Naive B cell (primary cell): ENCODE data around the gene PKLR. TPM values are rescaled to one million over a fixed set of nuclear protein-coding genes. Genes with fewer than 3 reads are reported as not detected.

Experiments used
- ATAC-seq, 2 donors: fragments of 150-1000 bp; cut with Tn5 transposase; 2 replicates each; pipeline ENCODE4 v1.10.0; 2021; ENCODE audit warnings: low read depth in 2 of 2, mild to moderate bottlenecking in 2 of 2, moderate library complexity in 2 of 2
- DNase-seq: peaks from one replicate; pipeline ENCODE4 v3.0.0; 2022
- H3K27ac Mint-ChIP-seq, 6 donors: one replicate each; pipeline ENCODE4 v1.8.0; 2020 to 2022; ENCODE audit warnings: mild to moderate bottlenecking in 6 of 6, mixed read lengths in 6 of 6, moderate library complexity in 5 of 6, inconsistent platforms in 2 of 6
- H3K27me3 Mint-ChIP-seq, 3 donors: one replicate each; pipeline ENCODE4 v1.8.0; 2021 to 2022; ENCODE audit warnings: mixed read lengths in 3 of 3, mild to moderate bottlenecking in 1 of 3
- H3K36me3 Mint-ChIP-seq, 2 donors: one replicate each; pipeline ENCODE4 v1.8.0; 2020 to 2022; ENCODE audit warnings: mixed read lengths in 2 of 2, inconsistent platforms in 1 of 2, mild to moderate bottlenecking in 1 of 2
- H3K4me1 Mint-ChIP-seq, 3 donors: one replicate each; pipeline ENCODE4 v1.8.0; 2020 to 2022; ENCODE audit warnings: mixed read lengths in 3 of 3, inconsistent platforms in 1 of 3, mild to moderate bottlenecking in 1 of 3, moderate library complexity in 1 of 3
- H3K4me3 Mint-ChIP-seq, 8 donors: one replicate each; pipeline ENCODE4 v1.8.0; 2020 to 2022; ENCODE audit warnings: mild to moderate bottlenecking in 8 of 8, mixed read lengths in 8 of 8, moderate library complexity in 8 of 8, inconsistent platforms in 2 of 8
- H3K9me3 Mint-ChIP-seq, 7 donors: one replicate each; pipeline ENCODE4 v1.8.0; 2020 to 2022; ENCODE audit warnings: mixed read lengths in 7 of 7, mild to moderate bottlenecking in 5 of 7, inconsistent platforms in 2 of 7, moderate library complexity in 1 of 7
- polyA plus RNA-seq, 6 donors: library from polyadenylated mRNA; unstranded; fragments of 300-500 nt; fragmentation: Illumina TruSeq; gene quantifications; one replicate each; pipeline ENCODE4 v1.2.3, GENCODE V29; 2021; ENCODE audit warnings: low read depth in 6 of 6

PKLR gene
- polyA plus RNA-seq, 6 donors from 2014 or later: not detected

DNA sequence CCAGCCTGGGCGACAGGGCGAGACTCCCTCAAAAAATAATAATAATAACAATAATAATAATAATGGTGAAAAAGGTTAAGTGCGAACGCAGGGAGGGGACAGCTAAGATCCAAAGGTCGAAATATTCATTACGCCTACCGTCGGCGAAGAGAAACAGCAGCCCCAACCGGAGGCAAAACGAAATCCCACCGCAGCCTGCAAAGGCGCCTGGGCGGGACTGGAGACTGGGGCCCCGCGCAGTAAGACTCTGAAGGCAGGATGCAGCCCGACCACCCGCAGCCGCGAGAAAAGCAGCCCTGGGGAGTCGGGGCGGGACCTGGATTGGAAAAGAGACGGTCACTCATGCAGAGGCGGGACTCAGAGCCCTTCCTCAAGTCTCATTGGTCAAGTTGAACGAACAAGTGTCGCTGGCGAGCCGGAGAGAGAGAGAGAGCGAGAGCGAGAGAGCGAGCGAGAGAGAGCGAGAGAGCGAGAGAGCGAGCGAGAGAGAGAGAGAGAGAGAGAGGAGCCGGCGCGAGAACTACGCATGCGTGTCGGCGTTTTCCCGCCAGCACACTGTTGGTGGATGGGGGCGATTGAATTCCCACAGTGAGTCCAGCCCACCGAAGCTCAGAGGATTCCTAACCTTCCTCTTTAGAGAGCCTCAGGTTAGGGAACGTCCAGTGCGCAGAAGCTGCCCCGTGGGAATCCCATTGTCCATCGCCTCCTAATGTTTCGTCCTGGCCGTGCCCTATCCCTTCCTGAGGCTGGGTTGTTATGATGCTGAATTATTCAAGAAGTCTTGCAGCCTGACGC lies 56.7 kb downstream of the PKLR start:
- peak overlapping the region; percentile 82 to 95 (median 92) for H3K4me3 Mint-ChIP-seq
- peaks cover 0 to 4% (median 2%) of the 10 kb centered on the region in 7 donors for H3K9me3 Mint-ChIP-seq
- peaks cover 22 to 49% (median 49%) of the 10 kb centered on the region in 3 donors for H3K4me1 Mint-ChIP-seq

DNA sequence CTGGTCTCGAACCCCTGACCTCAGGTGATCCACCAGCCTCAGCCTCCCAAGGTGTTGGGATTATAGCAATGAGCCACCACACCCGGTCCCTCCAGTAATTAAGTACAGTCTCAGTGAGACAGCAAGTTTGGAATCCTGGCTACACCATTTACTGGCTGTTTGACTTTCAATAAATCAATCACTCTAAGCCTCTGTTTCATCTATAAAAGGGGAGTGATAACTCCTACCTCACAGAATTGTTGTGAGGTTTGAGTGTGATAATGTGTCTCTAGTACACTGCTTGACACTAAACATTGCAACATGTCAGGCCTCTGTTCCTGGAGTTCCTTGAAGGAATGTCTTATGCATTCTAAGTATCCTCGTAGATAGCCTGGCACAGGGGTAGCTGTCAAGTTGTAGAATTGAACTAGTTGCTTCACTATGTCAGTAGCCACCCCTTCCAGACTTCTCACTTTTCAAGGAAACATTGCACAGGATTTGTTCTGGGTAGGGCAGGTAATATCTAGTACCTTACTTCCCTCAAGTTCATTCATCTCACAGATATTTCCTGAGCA lies 58.4 kb downstream of the PKLR start:
- peaks cover 22 to 56% (median 53%) of the 10 kb centered on the region in 3 donors for H3K4me1 Mint-ChIP-seq
- no peaks in the 10 kb centered on the region for H3K36me3 Mint-ChIP-seq
- no peak for ATAC-seq
- peaks cover 0 to 4% (median 2%) of the 10 kb centered on the region in 7 donors for H3K9me3 Mint-ChIP-seq
- H3K27ac Mint-ChIP-seq: peak overlapping the region in 3 of 6 donors; percentile 22 to 54 (median 32)
- DNase-seq: no peak
- H3K27me3 Mint-ChIP-seq: peaks cover 0 to 6% (median 5%) of the 10 kb centered on the region in 3 donors
- H3K4me3 Mint-ChIP-seq: peak overlapping the region; percentile 58 to 95 (median 89)

More for the DNA sequence above, 56.7 kb downstream of the PKLR start:
- peaks cover 0 to 6% (median 5%) of the 10 kb centered on the region in 3 donors for H3K27me3 Mint-ChIP-seq
- ATAC-seq: peak; percentile 91 to 92
- peak overlapping the region; percentile 96 to 99 (median 98) for H3K27ac Mint-ChIP-seq
- peak; percentile 86 for DNase-seq
- no peaks in the 10 kb centered on the region for H3K36me3 Mint-ChIP-seq

DNA sequence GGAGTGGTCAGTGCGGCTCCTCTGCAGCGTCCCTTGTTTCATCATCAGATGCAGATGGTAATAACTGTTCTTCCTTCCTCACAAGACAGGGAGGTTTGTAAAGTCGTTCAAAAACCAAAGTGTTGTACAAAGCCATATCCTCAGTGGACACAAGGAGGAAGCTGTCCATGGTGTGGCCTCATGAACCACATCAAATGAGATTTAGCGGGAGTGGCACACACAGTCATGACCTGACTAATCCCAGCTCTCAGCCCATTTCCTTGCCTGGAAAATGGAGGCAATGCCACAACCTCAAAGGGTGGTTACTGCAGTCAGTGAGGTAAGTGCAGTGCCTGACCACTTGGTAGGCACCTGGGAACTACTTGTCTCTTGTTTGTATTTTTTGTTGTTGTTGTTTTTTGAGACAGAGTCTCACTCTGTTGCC lies 59.4 kb downstream of the PKLR start:
- peak overlapping the region in 3 of 6 donors; percentile 65 to 88 (median 67) for H3K27ac Mint-ChIP-seq
- peaks cover 0 to 6% (median 5%) of the 10 kb centered on the region in 3 donors for H3K27me3 Mint-ChIP-seq
- DNase-seq (no peak), ATAC-seq (no peak)
- H3K4me3 Mint-ChIP-seq: peak overlapping the region; percentile 19 to 93 (median 64)
- H3K4me1 Mint-ChIP-seq: peaks cover 22 to 56% (median 53%) of the 10 kb centered on the region in 3 donors
- peaks cover 0 to 4% (median 2%) of the 10 kb centered on the region in 7 donors for H3K9me3 Mint-ChIP-seq
- H3K36me3 Mint-ChIP-seq: no peaks in the 10 kb centered on the region

DNA sequence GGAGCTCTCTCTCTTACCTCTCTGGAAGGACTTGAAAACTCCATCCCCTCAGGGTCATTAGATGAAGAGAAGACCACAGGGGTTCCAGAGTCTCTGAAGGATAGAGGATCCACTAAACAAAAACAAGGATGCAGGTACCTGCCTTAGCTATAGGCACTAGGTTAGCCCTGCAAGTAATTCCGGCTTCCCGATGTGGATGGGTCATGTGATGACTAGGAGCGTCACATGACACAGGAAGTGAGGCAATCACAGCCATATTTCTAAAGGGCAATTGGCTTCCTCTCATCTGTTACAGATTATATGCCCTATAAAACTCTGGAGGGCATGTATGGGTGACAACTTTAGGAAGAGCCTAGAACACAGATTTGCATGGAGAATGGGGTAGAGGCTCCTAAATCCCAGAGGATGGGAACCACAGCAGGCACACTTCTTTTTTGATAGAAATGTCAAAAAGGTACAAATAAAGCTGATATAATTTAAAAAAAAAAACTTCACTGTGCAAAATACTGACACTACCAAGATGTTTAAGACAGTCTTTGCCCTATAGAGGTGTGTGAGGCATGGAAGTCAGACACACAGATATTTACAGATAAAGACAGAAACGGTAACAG lies 60.1 kb downstream of the PKLR start:
- DNase-seq: peak; percentile 58
- H3K4me3 Mint-ChIP-seq: peak overlapping the region; percentile 82 to 93 (median 92)
- H3K27me3 Mint-ChIP-seq: peaks cover 0 to 6% (median 5%) of the 10 kb centered on the region in 3 donors
- H3K27ac Mint-ChIP-seq: peak overlapping the region; percentile 41 to 88 (median 78)
- peaks cover 22 to 56% (median 48%) of the 10 kb centered on the region in 3 donors for H3K4me1 Mint-ChIP-seq
- H3K9me3 Mint-ChIP-seq: peaks cover 0 to 4% (median 2%) of the 10 kb centered on the region in 7 donors
- ATAC-seq: peak; percentile 17 to 26
- H3K36me3 Mint-ChIP-seq: peaks cover 0 to 1% of the 10 kb centered on the region in 2 donors

Other genes with a start within 250 kb of the PKLR start
- 1 to 10 TPM in 5 of 6 donors, not detected in 1; 2.6 to 6.0 (median 3.3) TPM for gene EFNA4, start 237.7 kb downstream of the PKLR start, polyA plus RNA-seq
- gene EFNA3, start 222.6 kb downstream of the PKLR start, polyA plus RNA-seq: 1 to 10 TPM in 3 of 6 donors, under 1 TPM in 2, not detected in 1; 0.54 to 2.9 (median 2.1) TPM
- under 1 TPM in 3 of 6 donors, not detected in 3; 0.18 to 0.82 (median 0.56) TPM for gene EFNA1, start 173.6 kb downstream of the PKLR start, polyA plus RNA-seq
- gene SLC50A1, start 165.6 kb downstream of the PKLR start, polyA plus RNA-seq: 100 to 1,000 TPM; 152 to 273 (median 201) TPM
- 100 to 1,000 TPM in 1 of 6 donors, 10 to 100 TPM in 5; 77.4 to 100 (median 90.5) TPM for gene DPM3, start 160.9 kb downstream of the PKLR start, polyA plus RNA-seq
- gene KRTCAP2, start 128.1 kb downstream of the PKLR start, polyA plus RNA-seq: 100 to 1,000 TPM; 340 to 379 (median 354) TPM
- gene TRIM46, start 127.6 kb downstream of the PKLR start, polyA plus RNA-seq: under 1 TPM in 2 of 6 donors, not detected in 4; 0.13 to 0.35 TPM
- 1 to 10 TPM; 1.1 to 3.9 (median 2.2) TPM for gene THBS3, start 93.5 kb downstream of the PKLR start, polyA plus RNA-seq
- 10 to 100 TPM; 35.5 to 49.1 (median 42.0) TPM for gene MTX1, start 92.7 kb downstream of the PKLR start, polyA plus RNA-seq
- 1 to 10 TPM in 3 of 6 donors, under 1 TPM in 3; 0.54 to 1.7 (median 1.2) TPM for gene ENTREP3, start 46.0 kb downstream of the PKLR start, polyA plus RNA-seq
- 100 to 1,000 TPM; 100 to 142 (median 125) TPM for gene SCAMP3, start 39.1 kb downstream of the PKLR start, polyA plus RNA-seq
- 10 to 100 TPM; 11.6 to 28.2 (median 18.1) TPM for gene CLK2, start 27.9 kb downstream of the PKLR start, polyA plus RNA-seq
- gene HCN3, start 24.0 kb downstream of the PKLR start, polyA plus RNA-seq: under 1 TPM in 2 of 6 donors, not detected in 4; 0.08 to 0.33 TPM
- gene FDPS, start 7.4 kb upstream of the PKLR start, polyA plus RNA-seq: 100 to 1,000 TPM in 5 of 6 donors, 10 to 100 TPM in 1; 99.4 to 187 (median 117) TPM
- gene RUSC1, start 19.5 kb upstream of the PKLR start, polyA plus RNA-seq: 1 to 10 TPM in 5 of 6 donors, not detected in 1; 3.4 to 6.5 (median 5.0) TPM